ENCODE results near the gene CD59. TPM values are rescaled to one million over a fixed set of nuclear protein-coding genes. Genes with fewer than 3 reads are reported as not detected.
A peak's percentile ranks its signal among the peaks of the same experiment; 100 is the strongest.
"Not testable (repeated sequence)": the region's sequence is repeated elsewhere in the genome, so short reads cannot be mapped to it uniquely, and the experiment has no call there.

CD59 gene
- total RNA-seq, 2 donors from 2014 or later: 78.1 to 147 TPM

GRCh38 chr11:33731723-33732531, 4.3 kb downstream of the CD59 start:
- peak overlapping the region; percentile 94 for H3K4me3 Mint-ChIP-seq
- peak overlapping the region; percentile 70 for H3K27ac Mint-ChIP-seq
- peaks cover 38% of the 10 kb centered on the region for H3K4me1 Mint-ChIP-seq
- peak; percentile 72 for ATAC-seq (replicated peaks)
- no peaks in the 10 kb centered on the region for H3K27me3 Mint-ChIP-seq
- no peaks in the 10 kb centered on the region for H3K9me3 Mint-ChIP-seq
- H3K36me3 Mint-ChIP-seq (ENCODE audit: low read depth): peaks cover 63% of the 10 kb centered on the region

DNA sequence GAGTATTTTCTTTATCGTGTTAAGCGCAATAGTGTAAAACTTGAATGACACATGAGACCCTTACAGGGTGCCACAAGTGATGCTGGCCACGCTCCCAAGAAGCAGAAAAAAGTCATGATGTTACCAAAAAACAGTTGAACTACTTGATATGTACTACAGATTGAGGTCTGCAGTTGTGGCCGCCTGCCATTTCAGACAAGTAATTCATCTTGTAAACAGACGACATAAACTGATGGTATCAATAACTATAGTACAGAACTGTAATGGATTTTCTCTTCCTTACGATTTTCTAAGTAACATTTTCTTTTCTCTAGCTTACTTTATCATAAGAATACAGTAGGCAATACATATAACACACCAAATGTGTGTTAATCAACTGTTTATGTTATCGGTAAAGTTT, 5.5 kb downstream of the CD59 start:
- H3K4me3 Mint-ChIP-seq: peak overlapping the region; percentile 25
- no peak for ATAC-seq (replicated peaks)
- no peaks in the 10 kb centered on the region for H3K27me3 Mint-ChIP-seq
- no peaks in the 10 kb centered on the region for H3K9me3 Mint-ChIP-seq
- H3K27ac Mint-ChIP-seq: no peak overlapping the region
- peaks cover 67% of the 10 kb centered on the region for H3K36me3 Mint-ChIP-seq (ENCODE audit: low read depth)
- peaks cover 46% of the 10 kb centered on the region for H3K4me1 Mint-ChIP-seq

DNA sequence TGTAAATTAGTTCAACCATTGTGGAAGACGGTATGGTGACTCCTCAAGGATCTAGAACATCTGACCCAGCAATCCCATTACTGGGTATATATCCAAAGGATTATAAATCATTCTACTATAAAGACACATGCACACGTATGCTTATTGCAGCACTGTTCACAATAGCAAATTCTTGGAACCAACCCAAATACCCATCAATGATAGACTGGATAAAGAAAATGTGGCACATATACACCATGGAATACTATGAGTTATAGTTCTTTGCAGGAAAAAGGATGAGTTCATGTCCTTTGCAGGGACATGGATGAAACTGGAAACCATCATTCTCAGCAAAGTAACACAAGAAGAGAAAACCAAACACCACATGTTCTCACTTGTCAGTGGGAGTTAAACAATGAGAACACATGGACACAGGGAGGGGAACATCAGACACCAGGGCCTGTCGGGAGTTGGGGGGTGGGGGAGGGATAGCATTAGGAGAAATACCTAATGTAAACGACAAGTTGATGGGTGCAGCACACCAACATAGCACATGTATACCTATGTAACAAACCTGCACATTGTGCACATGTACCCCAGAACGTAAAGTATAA, 7.1 kb downstream of the CD59 start:
- not testable (repeated sequence) for H3K27me3 Mint-ChIP-seq; H3K9me3 Mint-ChIP-seq; H3K4me3 Mint-ChIP-seq; H3K27ac Mint-ChIP-seq; ATAC-seq (replicated peaks)
- peaks cover 48% of the 10 kb centered on the region for H3K4me1 Mint-ChIP-seq
- peaks cover 56% of the 10 kb centered on the region for H3K36me3 Mint-ChIP-seq (ENCODE audit: low read depth)

- peaks cover 49% of the 10 kb centered on the region for H3K36me3 Mint-ChIP-seq (ENCODE audit: low read depth)
- peaks cover 53% of the 10 kb centered on the region for H3K4me1 Mint-ChIP-seq
Measured at GRCh38 chr11:33727539-33727938, 8.7 kb downstream of the CD59 start.

GRCh38 chr11:33725496-33725895, 10.7 kb downstream of the CD59 start:
- Mint-ChIP-seq H3K27me3 (no peaks in the 10 kb centered on the region), H3K4me1 (peaks cover 59% of the 10 kb centered on the region), H3K9me3 (no peaks in the 10 kb centered on the region), H3K4me3 (no peak overlapping the region), H3K36me3 (ENCODE audit: low read depth) (peaks cover 57% of the 10 kb centered on the region), H3K27ac (no peak overlapping the region)
- no peak for ATAC-seq (replicated peaks)

More at GRCh38 chr11:33727539-33727938, 8.7 kb downstream of the CD59 start:
- H3K27me3 Mint-ChIP-seq; H3K27ac Mint-ChIP-seq; H3K4me3 Mint-ChIP-seq; ATAC-seq (replicated peaks); H3K9me3 Mint-ChIP-seq: not testable (repeated sequence)

DNA sequence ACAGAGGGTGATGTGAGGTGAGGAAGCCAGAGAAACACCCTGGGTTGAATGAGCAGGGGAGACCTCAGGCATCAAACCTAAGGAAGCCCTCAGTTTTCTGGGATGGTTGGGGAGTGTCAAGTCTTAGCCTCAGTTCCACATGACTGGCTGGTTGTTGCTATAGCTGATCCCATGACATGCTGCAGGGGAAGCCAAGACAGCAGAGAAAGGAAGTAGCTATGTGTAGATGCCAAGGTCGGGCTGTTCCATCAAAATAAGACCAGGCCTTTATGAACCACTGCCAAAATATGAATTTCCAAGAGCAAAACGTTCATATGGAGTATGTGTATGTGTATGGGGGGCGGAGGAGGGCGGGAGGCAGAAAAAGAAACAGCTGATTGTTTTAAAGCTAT, 11.6 kb downstream of the CD59 start:
- H3K27me3 Mint-ChIP-seq: no peaks in the 10 kb centered on the region
- peak overlapping the region; percentile 40 for H3K27ac Mint-ChIP-seq
- peaks cover 62% of the 10 kb centered on the region for H3K36me3 Mint-ChIP-seq (ENCODE audit: low read depth)
- ATAC-seq (replicated peaks): no peak
- peaks cover 59% of the 10 kb centered on the region for H3K4me1 Mint-ChIP-seq
- H3K9me3 Mint-ChIP-seq: no peaks in the 10 kb centered on the region
- peak overlapping the region; percentile 69 for H3K4me3 Mint-ChIP-seq

DNA sequence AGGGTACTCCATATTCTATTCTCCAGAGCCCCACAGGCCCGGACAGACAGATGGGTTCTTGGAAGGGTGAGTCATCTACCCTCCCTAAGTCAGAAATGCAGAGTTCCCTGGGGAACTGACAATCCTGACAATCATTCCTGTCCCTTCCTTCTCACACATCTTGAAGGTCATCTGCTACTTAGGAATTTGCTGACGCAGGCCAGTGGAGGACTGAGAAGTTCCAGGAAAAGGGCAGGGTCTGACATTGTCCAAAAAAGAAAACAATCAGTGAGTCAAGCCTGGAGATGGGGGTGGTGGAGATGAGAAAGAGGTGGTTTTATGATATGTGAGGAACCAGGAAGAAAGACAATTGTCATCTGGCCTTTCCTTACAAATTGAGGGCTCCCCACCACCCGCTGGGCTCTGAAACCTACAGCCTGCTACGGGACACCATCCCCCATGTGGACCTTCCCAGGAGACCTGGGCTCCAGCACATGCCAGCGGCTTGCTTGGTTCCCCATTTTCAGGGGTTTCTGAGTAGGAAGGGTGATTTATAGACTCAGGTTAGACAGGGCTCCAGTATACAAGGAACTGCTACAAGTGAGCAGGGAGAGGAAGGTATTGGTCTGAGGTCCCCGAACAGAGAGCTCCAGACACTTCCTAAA, 12.9 kb downstream of the CD59 start:
- ATAC-seq (replicated peaks): peak; percentile 49
- Mint-ChIP-seq H3K27ac (peak overlapping the region; percentile 88), H3K27me3 (no peaks in the 10 kb centered on the region), H3K9me3 (no peaks in the 10 kb centered on the region), H3K4me1 (peaks cover 55% of the 10 kb centered on the region), H3K36me3 (ENCODE audit: low read depth) (peaks cover 64% of the 10 kb centered on the region), H3K4me3 (peak overlapping the region; percentile 69)

DNA sequence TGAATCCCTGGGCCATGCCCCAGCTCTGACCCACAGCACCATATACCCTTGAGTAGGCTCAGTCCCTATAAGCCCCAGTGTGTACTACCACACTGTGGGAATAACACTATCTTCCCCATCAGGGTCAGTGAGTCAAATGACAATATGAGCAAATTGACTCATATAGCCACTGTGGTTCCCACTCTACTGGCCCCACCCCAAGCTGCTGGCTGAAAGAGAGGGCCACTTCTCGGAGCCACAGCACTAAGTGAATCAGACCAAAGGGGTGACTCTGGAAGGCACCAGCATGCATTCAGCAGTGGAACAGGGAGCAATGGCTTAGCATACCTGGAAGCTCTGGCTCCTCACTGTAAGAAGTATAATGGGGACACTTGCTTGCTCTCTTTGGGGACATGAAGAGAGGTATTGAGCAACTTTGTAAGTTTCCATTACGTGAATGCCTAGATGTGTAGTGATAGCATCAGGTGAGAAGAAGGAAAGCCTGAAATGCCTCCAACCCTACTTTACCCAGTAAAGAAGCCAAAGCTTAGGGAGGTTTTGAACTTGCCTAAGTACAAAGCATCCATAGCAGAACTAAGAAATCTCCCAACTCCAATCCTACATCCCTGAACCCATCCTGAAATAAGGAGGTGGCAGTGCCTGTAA, 13.5 kb downstream of the CD59 start:
- Mint-ChIP-seq H3K4me3 (peak overlapping the region; percentile 69), H3K4me1 (peaks cover 54% of the 10 kb centered on the region)

GRCh38 chr11:33721984-33722383, 14.2 kb downstream of the CD59 start:
- Mint-ChIP-seq H3K9me3 (no peaks in the 10 kb centered on the region), H3K36me3 (ENCODE audit: low read depth) (peaks cover 69% of the 10 kb centered on the region), H3K27ac (peak overlapping the region; percentile 88), H3K27me3 (no peaks in the 10 kb centered on the region), H3K4me1 (peaks cover 48% of the 10 kb centered on the region), H3K4me3 (peak overlapping the region; percentile 69)
- no peak for ATAC-seq (replicated peaks)

More for the DNA sequence above, 13.5 kb downstream of the CD59 start:
- Mint-ChIP-seq H3K9me3 (no peaks in the 10 kb centered on the region), H3K36me3 (ENCODE audit: low read depth) (peaks cover 64% of the 10 kb centered on the region), H3K27ac (peak overlapping the region; percentile 88), H3K27me3 (no peaks in the 10 kb centered on the region)
- ATAC-seq (replicated peaks): peak; percentile 93

DNA sequence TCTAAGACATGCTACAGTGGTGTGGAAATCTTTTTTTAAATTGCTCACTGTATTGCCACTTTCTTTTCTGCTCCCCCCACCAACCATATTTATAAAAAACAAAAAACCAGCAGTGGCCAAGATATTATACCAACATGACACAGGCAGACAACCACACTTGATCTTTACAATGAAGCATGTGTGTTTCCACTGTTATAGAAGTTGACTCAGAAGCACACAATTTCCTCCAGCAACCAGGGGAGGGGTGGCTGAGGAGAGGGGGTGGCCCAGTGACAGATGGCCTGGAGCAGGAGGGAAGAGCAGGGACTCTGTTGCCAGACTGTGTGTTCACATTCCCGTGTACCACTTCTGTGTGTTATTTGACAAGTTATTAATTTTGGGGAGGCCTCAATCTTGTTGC, 14.8 kb downstream of the CD59 start:
- Mint-ChIP-seq H3K27ac (peak overlapping the region; percentile 88), H3K4me1 (peaks cover 45% of the 10 kb centered on the region)
- peak; percentile 27 for ATAC-seq (replicated peaks)

GRCh38 chr11:33719587-33719986, 16.6 kb downstream of the CD59 start:
- H3K4me1 Mint-ChIP-seq: peaks cover 35% of the 10 kb centered on the region
- H3K4me3 Mint-ChIP-seq: no peak overlapping the region
- ATAC-seq (replicated peaks): no peak
- H3K9me3 Mint-ChIP-seq: no peaks in the 10 kb centered on the region
- H3K27me3 Mint-ChIP-seq: no peaks in the 10 kb centered on the region
- H3K36me3 Mint-ChIP-seq (ENCODE audit: low read depth): peaks cover 81% of the 10 kb centered on the region
- no peak overlapping the region for H3K27ac Mint-ChIP-seq

More for the DNA sequence above, 14.8 kb downstream of the CD59 start:
- H3K36me3 Mint-ChIP-seq (ENCODE audit: low read depth): peaks cover 72% of the 10 kb centered on the region
- H3K27me3 Mint-ChIP-seq: no peaks in the 10 kb centered on the region
- H3K4me3 Mint-ChIP-seq: peak overlapping the region; percentile 69
- H3K9me3 Mint-ChIP-seq: no peaks in the 10 kb centered on the region

- H3K36me3 Mint-ChIP-seq (ENCODE audit: low read depth): peaks cover 85% of the 10 kb centered on the region
- H3K27me3 Mint-ChIP-seq: no peaks in the 10 kb centered on the region
- H3K9me3 Mint-ChIP-seq: no peaks in the 10 kb centered on the region
- H3K4me1 Mint-ChIP-seq: peaks cover 24% of the 10 kb centered on the region
- H3K4me3 Mint-ChIP-seq: no peak overlapping the region
- ATAC-seq (replicated peaks): no peak
- no peak overlapping the region for H3K27ac Mint-ChIP-seq
Measured at GRCh38 chr11:33718440-33718839, 17.8 kb downstream of the CD59 start.

- peak; percentile 35 for ATAC-seq (replicated peaks)
- no peaks in the 10 kb centered on the region for H3K9me3 Mint-ChIP-seq
- no peaks in the 10 kb centered on the region for H3K27me3 Mint-ChIP-seq
- no peak overlapping the region for H3K27ac Mint-ChIP-seq
- peaks cover 88% of the 10 kb centered on the region for H3K36me3 Mint-ChIP-seq (ENCODE audit: low read depth)
- H3K4me3 Mint-ChIP-seq: no peak overlapping the region
- H3K4me1 Mint-ChIP-seq: peaks cover 2% of the 10 kb centered on the region
Measured at GRCh38 chr11:33716243-33716642, 20.0 kb downstream of the CD59 start.

- no peak overlapping the region for H3K27ac Mint-ChIP-seq
- peaks cover 88% of the 10 kb centered on the region for H3K36me3 Mint-ChIP-seq (ENCODE audit: low read depth)
- H3K4me3 Mint-ChIP-seq: no peak overlapping the region
- no peak for ATAC-seq (replicated peaks)
- no peaks in the 10 kb centered on the region for H3K27me3 Mint-ChIP-seq
- H3K4me1 Mint-ChIP-seq: no peaks in the 10 kb centered on the region
- H3K9me3 Mint-ChIP-seq: no peaks in the 10 kb centered on the region
Measured at GRCh38 chr11:33713856-33714398, 22.3 kb downstream of the CD59 start.

Measured in activated T-helper 17 cell treated with anti-CD3 and anti-CD28 coated beads, Interleukin-2, amount 50 U/mL, for 72 hours (primary cell).